OCI-LY1 (cell line): ENCODE results near the gene RPL37.

Source experiments
- CTCF ChIP-seq: fragments of 200-600 bp; sonication (generic), shearing (Covaris generic); IDR thresholded peaks from 2 replicates; pipeline ENCODE4 v1.5.1; 2017; ENCODE audit warnings: mild to moderate bottlenecking, antibody characterized with exemption, low read length, moderate library complexity, mixed read lengths
- EZH2 ChIP-seq: fragments of 200-600 bp; sonication (generic), shearing (Covaris generic); IDR thresholded peaks from 2 replicates; pipeline ENCODE4 v1.8.0; 2017; ENCODE audit warnings: borderline replicate concordance, mixed run types, mild to moderate bottlenecking, antibody characterized with exemption, low read length, moderate library complexity, mixed read lengths

- TF ChIP-seq CTCF (peak; percentile 22; the same call in 1 of the 2 replicates), EZH2 (no peak)
Observed at GRCh38 chr5:40798012-40798800, 36.8 kb downstream of the RPL37 start, which contains the start of gene PRKAA1.
